Transverse colon (tissue), 4 donors: Measurements from ENCODE around the gene RUNX3. TPM values are rescaled to one million over a fixed set of nuclear protein-coding genes. Genes with fewer than 3 reads are reported as not detected.
"Not testable (repeated sequence)": the region's sequence is repeated elsewhere in the genome, so short reads cannot be mapped to it uniquely, and the experiment has no call there.

Experiments used
- DNase-seq: peaks from one replicate; pipeline ENCODE4 v3.0.0-alpha.2; 2019
- H3K27ac ChIP-seq, 4 donors: fragments of 200-600 bp; sonication (generic); 2 replicates each; pipeline ENCODE4 v1.5.1; 2016 to 2018; ENCODE audit warnings: inconsistent platforms in 4 of 4
- H3K27me3 ChIP-seq: fragments of 200-600 bp; sonication (generic); 2 replicates; pipeline ENCODE4 v1.5.1; 2017; ENCODE audit warnings: inconsistent platforms
- H3K36me3 ChIP-seq, 4 donors: fragments of 200-600 bp; sonication (generic); 2 replicates each; pipeline ENCODE4 v1.5.1; 2017 to 2019; ENCODE audit warnings: inconsistent platforms in 4 of 4
- H3K4me1 ChIP-seq, 4 donors: fragments of 200-600 bp; sonication (generic); 2 replicates each; pipeline ENCODE4 v1.5.1; 2017 to 2020; ENCODE audit warnings: inconsistent platforms in 4 of 4
- H3K4me3 ChIP-seq, 4 donors: fragments of 200-600 bp; sonication (generic); 1 replicate in 1 of 4; 2 replicates in 3 of 4; pipeline versions ENCODE4 v1.5.1 to v1.6.1; 2017 to 2019; ENCODE audit warnings: inconsistent platforms in 4 of 4
- H3K9me3 ChIP-seq, 2 donors: fragments of 200-600 bp; sonication (generic); 2 replicates each; pipeline ENCODE4 v1.5.1; 2017 to 2019; ENCODE audit warnings: inconsistent platforms in 2 of 2
- EP300 ChIP-seq: sonication (generic); formaldehyde crosslinking; IDR thresholded peaks from one replicate; pipeline ENCODE4 v1.6.1; 2017; ENCODE audit warnings: antibody characterized with exemption, low read depth
- POLR2A ChIP-seq: fragments of 450-650 bp; IDR thresholded peaks from one replicate; pipeline ENCODE4 v1.6.1; 2016; ENCODE audit warnings: antibody characterized with exemption, mild to moderate bottlenecking, moderate library complexity
- POLR2AphosphoS5 ChIP-seq, 3 donors: sonication (generic); formaldehyde crosslinking; IDR thresholded peaks; one replicate each; pipeline ENCODE4 v1.6.1; 2016; ENCODE audit warnings: antibody characterized with exemption in 3 of 3
- WGBS, 2 donors: methylation state at CpG; one replicate each; pipeline ENCODE4 v1.1.5; 2018; ENCODE audit warnings: low coverage in 1 of 2; 5-methylcytosine and 5-hydroxymethylcytosine counted together
- in situ Hi-C, 4 donors: fragments of 200-750 bp; cut with MboI; loops; one replicate each; pipeline versions ENCODE4 v1.15.0 to v1.15.1; 2017; ENCODE audit warnings: low sequenced_read_pairs in 3 of 4, low pct_ligation_motif_present in 1 of 4, low pct_unique_long_range_greater_than_20kb in 1 of 4
- intact Hi-C: fragments of 100-400 bp; cut with DNase I; formaldehyde crosslinking; loops from one replicate; pipeline ENCODE4 v1.15.1; 2023; ENCODE audit warnings: low total_unique reads
- total RNA-seq, 4 donors: library from RNA; depleted of rRNA; stranded (reverse); fragments of >200 nt; gene quantifications; one replicate each; pipeline ENCODE4 v1.1.0, GENCODE V29; 2016
- TF ChIP-seq, protein P1 (sequence below), 5 experiments: fragments of 200-600 bp in 3 of 5; fragments of 450-650 bp in 2 of 5; sonication (generic) in 3 of 5; IDR thresholded peaks; 1 replicate in 2 of 5; 2 replicates in 3 of 5; pipeline ENCODE4 v1.5.1; 2016 to 2017; ENCODE audit warnings: antibody characterized with exemption in 5 of 5, inconsistent platforms in 3 of 5, mild to moderate bottlenecking in 2 of 5, moderate library complexity in 1 of 5

RUNX3 gene
- total RNA-seq, result 1 to 10 TPM; 1.5 to 4.8 (median 3.4) TPM

DNA sequence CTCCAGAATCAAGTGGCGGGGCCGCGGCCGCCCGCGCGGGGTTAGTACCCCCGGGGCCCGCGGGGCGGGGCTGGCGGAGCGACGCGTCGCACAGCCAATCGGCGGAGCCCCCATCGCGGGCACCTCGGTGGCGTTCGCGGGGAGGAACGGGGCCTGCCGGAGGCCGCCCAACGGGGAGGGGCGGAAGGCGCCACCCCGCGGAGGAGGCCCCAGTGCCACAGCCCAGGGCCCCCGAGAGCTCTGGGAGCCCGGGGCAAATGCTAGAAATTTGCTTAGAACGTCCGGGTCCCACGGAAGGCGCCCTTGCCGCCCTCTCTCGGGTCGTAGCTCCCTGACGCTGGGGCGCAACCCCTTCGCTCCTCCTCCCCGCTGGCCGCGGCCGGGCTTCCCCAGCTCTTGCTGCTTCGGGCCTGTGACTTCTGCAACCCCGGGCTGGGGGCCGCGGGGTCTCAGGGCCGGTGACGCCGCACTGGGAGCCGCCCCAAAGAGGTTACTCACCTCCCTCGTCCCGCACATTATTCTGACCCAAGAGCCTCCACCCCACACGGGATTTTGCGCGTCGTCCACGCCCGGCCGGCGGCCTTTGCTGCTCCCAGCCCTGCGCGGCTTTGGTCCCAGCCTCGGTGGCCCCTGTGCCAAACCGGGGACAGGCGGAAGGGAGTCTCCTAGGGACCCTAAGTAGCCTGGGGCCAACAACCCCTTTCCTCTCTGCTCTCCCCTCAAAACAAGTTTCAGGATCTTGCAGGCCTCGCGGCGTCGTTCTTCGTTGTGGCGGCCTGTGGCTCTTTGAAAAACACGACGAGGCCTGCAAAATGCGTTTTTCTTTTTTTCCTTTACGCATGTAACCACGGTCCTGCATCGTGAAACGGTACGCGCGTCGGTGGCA lies at the start of gene RUNX3:
TSS of gene RUNX3 (minus strand) at position 17 of the 886 bp plus-strand sequence. CDS start 408 bp downstream, outside the sequence.
- WGBS, 2 donors, result 15 to 33% methylated on average over 1 to 48 of the region's 88 CpGs
- Histone ChIP-seq H3K4me3 (peak within 1 kb of the TSS in 3 of 4 donors; percentile 20 to 45 (median 36)), H3K27ac (peak within 1 kb of the TSS; percentile 68 to 81 (median 78)), H3K27me3 (peaks cover 98% of the 10 kb centered on the region), H3K36me3 (no peaks in the 10 kb centered on the region), H3K9me3 (no peaks in the 10 kb centered on the region), H3K4me1 (peaks cover 3 to 57% (median 31%) of the 10 kb centered on the region in 4 donors)
- TF ChIP-seq POLR2AphosphoS5 (IDR thresholded peaks at IDR 0.05) (no peak), POLR2A (peak; percentile 18)
- in situ Hi-C loops (loop anchor here in 3 of 4 donors (10.0 to 25.0 kb wide), 3 partner anchors 104 to 174 kb away; no protein-coding TSS in a partner anchor), intact Hi-C loops (no loop called here)
- DNase-seq, result peak; percentile 83

DNA sequence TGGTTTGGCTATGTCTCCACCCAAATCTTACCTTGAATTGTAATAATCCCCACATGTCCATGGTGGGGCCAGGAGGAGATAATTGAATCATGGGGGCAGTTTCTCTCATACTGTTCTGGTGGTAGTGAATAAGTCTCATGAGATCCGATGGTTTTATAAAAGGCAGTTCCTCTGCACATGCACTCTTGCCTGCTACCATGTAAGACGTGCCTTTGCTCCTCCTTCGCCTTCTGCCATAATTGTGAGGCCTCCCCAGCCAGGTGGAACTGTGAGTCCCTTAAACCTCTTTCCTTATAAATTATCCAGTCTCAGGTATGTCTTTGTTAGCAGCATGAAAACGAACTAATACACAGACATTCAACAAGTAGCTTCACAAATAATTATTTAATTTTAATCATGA lies 49.2 kb upstream of the RUNX3 start:
- H3K9me3 ChIP-seq, result peaks cover 6 to 12% of the 10 kb centered on the region in 2 donors
- H3K36me3 ChIP-seq, DNase-seq, H3K4me1 ChIP-seq, H3K4me3 ChIP-seq, in situ Hi-C loops, H3K27ac ChIP-seq, intact Hi-C loops, H3K27me3 ChIP-seq: not testable (repeated sequence)
- WGBS, 2 donors, result 81% methylated on average over 4 of the region's 4 CpGs; no CpG with 5 or more reads in 1 of the 2 donors

DNA sequence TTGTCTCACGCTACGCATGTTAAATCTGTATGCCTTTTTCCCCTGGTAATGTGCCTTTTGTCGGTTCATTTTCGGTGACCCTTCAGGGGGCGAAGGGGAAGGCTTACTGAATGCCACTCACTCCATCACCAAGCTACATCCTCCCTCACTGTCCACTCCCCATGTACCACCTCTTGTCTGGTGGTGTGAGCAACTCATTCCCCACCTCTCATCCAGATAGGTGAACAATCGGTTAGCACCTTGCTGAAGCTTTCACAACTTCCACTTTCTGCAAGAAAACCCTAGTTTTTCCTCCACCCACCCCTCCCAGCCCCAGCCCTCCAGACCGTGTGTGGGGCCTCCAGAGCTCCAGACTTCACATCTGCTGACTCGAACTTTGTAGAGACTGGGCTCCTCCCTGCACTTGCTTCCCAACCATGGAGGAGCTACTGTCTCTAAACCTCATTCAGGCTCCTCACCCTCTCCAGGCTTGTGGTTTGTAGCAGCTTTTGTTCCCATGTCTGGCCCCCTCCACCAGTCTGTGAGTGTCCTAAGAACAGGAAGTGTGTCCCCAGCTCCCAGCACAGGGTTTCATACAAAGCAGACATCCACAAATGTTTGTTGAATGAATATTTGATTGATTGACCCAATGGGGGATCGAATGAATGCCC lies 48.4 kb upstream of the RUNX3 start:
- 69 to 93% methylated on average over 3 to 9 of the region's 9 CpGs for WGBS, 2 donors
- Histone ChIP-seq H3K4me3 (no peak overlapping the region), H3K27ac (no peak overlapping the region), H3K4me1 (no peaks in the 10 kb centered on the region), H3K36me3 (no peaks in the 10 kb centered on the region), H3K27me3 (no peaks in the 10 kb centered on the region), H3K9me3 (peaks cover 6 to 12% of the 10 kb centered on the region in 2 donors)
- DNase-seq, result no peak
- TF ChIP-seq POLR2A, result no peak
- TF ChIP-seq, protein P1, sequence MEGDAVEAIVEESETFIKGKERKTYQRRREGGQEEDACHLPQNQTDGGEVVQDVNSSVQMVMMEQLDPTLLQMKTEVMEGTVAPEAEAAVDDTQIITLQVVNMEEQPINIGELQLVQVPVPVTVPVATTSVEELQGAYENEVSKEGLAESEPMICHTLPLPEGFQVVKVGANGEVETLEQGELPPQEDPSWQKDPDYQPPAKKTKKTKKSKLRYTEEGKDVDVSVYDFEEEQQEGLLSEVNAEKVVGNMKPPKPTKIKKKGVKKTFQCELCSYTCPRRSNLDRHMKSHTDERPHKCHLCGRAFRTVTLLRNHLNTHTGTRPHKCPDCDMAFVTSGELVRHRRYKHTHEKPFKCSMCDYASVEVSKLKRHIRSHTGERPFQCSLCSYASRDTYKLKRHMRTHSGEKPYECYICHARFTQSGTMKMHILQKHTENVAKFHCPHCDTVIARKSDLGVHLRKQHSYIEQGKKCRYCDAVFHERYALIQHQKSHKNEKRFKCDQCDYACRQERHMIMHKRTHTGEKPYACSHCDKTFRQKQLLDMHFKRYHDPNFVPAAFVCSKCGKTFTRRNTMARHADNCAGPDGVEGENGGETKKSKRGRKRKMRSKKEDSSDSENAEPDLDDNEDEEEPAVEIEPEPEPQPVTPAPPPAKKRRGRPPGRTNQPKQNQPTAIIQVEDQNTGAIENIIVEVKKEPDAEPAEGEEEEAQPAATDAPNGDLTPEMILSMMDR (IDR thresholded peaks at IDR 0.05), result no peak
- TF ChIP-seq EP300, result no peak
- intact Hi-C loops (no loop called here), in situ Hi-C loops (no loop called here)

DNA sequence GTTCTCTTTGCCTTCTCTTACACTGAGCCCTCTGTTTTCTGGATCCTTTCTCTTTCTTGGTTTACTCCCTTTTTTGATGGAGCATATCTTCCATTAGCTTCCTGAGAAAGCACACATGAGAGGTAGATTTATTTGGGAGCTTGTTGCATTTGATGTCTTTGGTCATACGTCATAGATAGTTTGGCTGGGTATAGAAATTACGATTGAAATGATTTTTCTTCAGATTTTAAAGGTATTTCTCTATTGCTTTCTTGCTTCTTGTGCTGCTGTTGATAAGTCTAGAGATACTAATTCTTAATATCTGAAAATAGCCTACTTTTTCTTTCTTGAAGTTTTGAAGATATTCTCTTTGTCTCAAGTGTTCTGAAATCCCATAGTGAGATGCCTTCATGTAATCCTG lies 45.3 kb upstream of the RUNX3 start:
- TF ChIP-seq POLR2A (no peak), POLR2AphosphoS5 (IDR thresholded peaks at IDR 0.05) (no peak), EP300 (no peak)
- TF ChIP-seq, protein P1 (IDR thresholded peaks at IDR 0.05), result no peak
- Histone ChIP-seq H3K36me3 (no peaks in the 10 kb centered on the region), H3K27ac (no peak overlapping the region), H3K27me3 (no peaks in the 10 kb centered on the region), H3K9me3 (peaks cover 6 to 12% of the 10 kb centered on the region in 2 donors), H3K4me1 (no peaks in the 10 kb centered on the region), H3K4me3 (no peak overlapping the region)
- WGBS, 2 donors, result 91 to 95% methylated on average over 2 of the region's 2 CpGs
- in situ Hi-C loops (no loop called here), intact Hi-C loops (no loop called here)
- DNase-seq, result no peak

DNA sequence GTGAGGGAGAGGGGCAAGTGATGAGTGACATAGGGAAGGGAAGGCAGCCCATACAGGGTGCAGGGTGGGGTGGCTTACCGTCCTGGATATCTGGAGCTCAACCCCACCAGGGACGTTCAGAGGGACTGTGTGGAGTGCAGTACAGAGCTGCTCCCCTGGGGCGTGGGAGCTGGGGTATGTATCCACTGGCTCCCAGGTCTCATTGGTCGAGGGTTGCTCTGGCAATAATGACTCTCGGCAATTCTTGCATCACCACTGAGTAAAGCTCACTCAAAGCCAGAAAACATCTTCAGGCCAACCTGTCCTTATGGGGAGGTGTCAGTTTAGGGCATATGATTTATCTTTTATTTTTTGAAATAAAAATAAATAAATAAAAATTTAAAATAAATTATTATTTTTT lies 43.2 kb upstream of the RUNX3 start:
- TF ChIP-seq, protein P1 (IDR thresholded peaks at IDR 0.05), result no peak
- TF ChIP-seq EP300 (no peak), POLR2AphosphoS5 (IDR thresholded peaks at IDR 0.05) (no peak), POLR2A (no peak)
- H3K27me3 ChIP-seq, result no peaks in the 10 kb centered on the region
- peaks cover 6 to 12% of the 10 kb centered on the region in 2 donors for H3K9me3 ChIP-seq
- intact Hi-C loops (no loop called here), in situ Hi-C loops (no loop called here)
- no peak for DNase-seq
- H3K4me3 ChIP-seq, result no peak overlapping the region
- no peak overlapping the region for H3K27ac ChIP-seq
- 66 to 100% methylated on average over 1 to 5 of the region's 5 CpGs for WGBS, 2 donors
- H3K36me3 ChIP-seq, result no peaks in the 10 kb centered on the region
- H3K4me1 ChIP-seq, result no peaks in the 10 kb centered on the region
